22Rv1 (cell line): Measurements from ENCODE around the gene RERE.

Source experiments
- CTCF ChIP-seq: fragments of 450-650 bp; IDR thresholded peaks from 2 replicates; pipeline ENCODE4 v1.5.1; 2017; ENCODE audit warnings: mild to moderate bottlenecking
- ZFX ChIP-seq: fragments of 450-650 bp; IDR thresholded peaks from 2 replicates; pipeline ENCODE4 v1.6.1; 2017; ENCODE audit warnings: antibody characterized with exemption, borderline replicate concordance

- TF ChIP-seq CTCF: no peak
- no peak for TF ChIP-seq ZFX
Observed at GRCh38 chr1:8419172-8419571, 398.3 kb downstream of the RERE start.
